Hypothalamus (tissue), 51 donors: ENCODE data around the gene UPK3BL2.
"Not testable (repeated sequence)": the region's sequence is repeated elsewhere in the genome, so short reads cannot be mapped to it uniquely, and the experiment has no call there.

Experiments used
- DNase-seq, 51 donors: peaks; one replicate each; lab custom pipeline; 2025; lab: John Stamatoyannopoulos, UW

Gene UPK3BL2

GRCh38 chr7:102532127-102532526, 11.4 kb downstream of the UPK3BL2 start:
- not testable (repeated sequence) for DNase-seq

- not testable (repeated sequence) for DNase-seq
Observed at GRCh38 chr7:102531583-102531982, 11.9 kb downstream of the UPK3BL2 start.

GRCh38 chr7:102527822-102528793, 15.4 kb downstream of the UPK3BL2 start:
- DNase-seq: not testable (repeated sequence)

- not testable (repeated sequence) for DNase-seq
Observed at GRCh38 chr7:102527182-102527581, 16.3 kb downstream of the UPK3BL2 start.

- DNase-seq: not testable (repeated sequence)
Observed at GRCh38 chr7:102524803-102525202, 18.7 kb downstream of the UPK3BL2 start.

GRCh38 chr7:102520797-102521196, 22.7 kb downstream of the UPK3BL2 start:
- not testable (repeated sequence) for DNase-seq

- DNase-seq: not testable (repeated sequence)
Observed at GRCh38 chr7:102517550-102518147, 25.8 kb downstream of the UPK3BL2 start, which contains the start of gene RASA4B. Gene RASA4B, minus strand, starts transcription at chr7:102517777. Its CDS starts 67 bp downstream, at chr7:102517710.

GRCh38 chr7:102516951-102517350, 26.5 kb downstream of the UPK3BL2 start:
- DNase-seq: not testable (repeated sequence)

- DNase-seq: not testable (repeated sequence)
Observed at GRCh38 chr7:102515889-102516288, 27.6 kb downstream of the UPK3BL2 start.

GRCh38 chr7:102514881-102515721, 28.4 kb downstream of the UPK3BL2 start:
- not testable (repeated sequence) for DNase-seq

- DNase-seq: not testable (repeated sequence)
Observed at GRCh38 chr7:102512642-102513221, 30.8 kb downstream of the UPK3BL2 start.

- not testable (repeated sequence) for DNase-seq
Observed at GRCh38 chr7:102511860-102512522, 31.5 kb downstream of the UPK3BL2 start.

- not testable (repeated sequence) for DNase-seq
Observed at GRCh38 chr7:102510575-102510974, 32.9 kb downstream of the UPK3BL2 start.

GRCh38 chr7:102507410-102508088, 35.9 kb downstream of the UPK3BL2 start:
- not testable (repeated sequence) for DNase-seq

- DNase-seq: not testable (repeated sequence)
Observed at GRCh38 chr7:102505298-102506185, 38.0 kb downstream of the UPK3BL2 start.

- not testable (repeated sequence) for DNase-seq
Observed at GRCh38 chr7:102503141-102503540, 40.4 kb downstream of the UPK3BL2 start.

- not testable (repeated sequence) for DNase-seq
Observed at GRCh38 chr7:102498321-102498720, 45.2 kb downstream of the UPK3BL2 start.

GRCh38 chr7:102497308-102497707, 46.2 kb downstream of the UPK3BL2 start:
- not testable (repeated sequence) for DNase-seq
